Activated CD4-positive, alpha-beta T cell treated with anti-CD3 and anti-CD28 coated beads, Interleukin-10, Interleukin-2, amounts not matched to agents 100 ng/mL and 50 ng/mL, durations not matched to agents 16 hours and 8 hours (primary cell): Measurements from ENCODE around the gene ANO8.
"Not testable (repeated sequence)": the region's sequence is repeated elsewhere in the genome, so short reads cannot be mapped to it uniquely, and the experiment has no call there.

Experiments
- DNase-seq: peaks from one replicate; pipeline ENCODE4 v3.0.0-alpha.2; 2020

The ANO8 gene, protein sequence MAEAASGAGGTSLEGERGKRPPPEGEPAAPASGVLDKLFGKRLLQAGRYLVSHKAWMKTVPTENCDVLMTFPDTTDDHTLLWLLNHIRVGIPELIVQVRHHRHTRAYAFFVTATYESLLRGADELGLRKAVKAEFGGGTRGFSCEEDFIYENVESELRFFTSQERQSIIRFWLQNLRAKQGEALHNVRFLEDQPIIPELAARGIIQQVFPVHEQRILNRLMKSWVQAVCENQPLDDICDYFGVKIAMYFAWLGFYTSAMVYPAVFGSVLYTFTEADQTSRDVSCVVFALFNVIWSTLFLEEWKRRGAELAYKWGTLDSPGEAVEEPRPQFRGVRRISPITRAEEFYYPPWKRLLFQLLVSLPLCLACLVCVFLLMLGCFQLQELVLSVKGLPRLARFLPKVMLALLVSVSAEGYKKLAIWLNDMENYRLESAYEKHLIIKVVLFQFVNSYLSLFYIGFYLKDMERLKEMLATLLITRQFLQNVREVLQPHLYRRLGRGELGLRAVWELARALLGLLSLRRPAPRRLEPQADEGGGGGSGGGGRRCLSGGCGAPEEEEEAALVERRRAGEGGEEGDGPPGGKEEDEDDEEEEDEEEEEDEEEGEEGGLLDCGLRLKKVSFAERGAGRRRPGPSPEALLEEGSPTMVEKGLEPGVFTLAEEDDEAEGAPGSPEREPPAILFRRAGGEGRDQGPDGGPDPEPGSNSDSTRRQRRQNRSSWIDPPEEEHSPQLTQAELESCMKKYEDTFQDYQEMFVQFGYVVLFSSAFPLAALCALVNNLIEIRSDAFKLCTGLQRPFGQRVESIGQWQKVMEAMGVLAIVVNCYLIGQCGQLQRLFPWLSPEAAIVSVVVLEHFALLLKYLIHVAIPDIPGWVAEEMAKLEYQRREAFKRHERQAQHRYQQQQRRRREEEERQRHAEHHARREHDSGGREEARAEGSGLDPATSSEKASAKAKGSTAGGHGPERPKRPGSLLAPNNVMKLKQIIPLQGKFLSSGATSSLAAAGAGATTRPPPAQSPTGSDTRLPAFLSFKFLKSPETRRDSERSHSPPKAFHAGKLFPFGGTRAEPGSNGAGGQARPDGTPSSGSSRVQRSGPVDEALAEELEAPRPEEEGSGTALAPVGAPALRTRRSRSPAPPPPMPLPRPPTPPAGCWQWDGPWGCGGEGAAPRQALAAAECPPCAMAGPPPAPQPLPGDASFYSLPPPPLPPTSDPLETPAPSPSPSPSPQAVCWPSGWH

DNA sequence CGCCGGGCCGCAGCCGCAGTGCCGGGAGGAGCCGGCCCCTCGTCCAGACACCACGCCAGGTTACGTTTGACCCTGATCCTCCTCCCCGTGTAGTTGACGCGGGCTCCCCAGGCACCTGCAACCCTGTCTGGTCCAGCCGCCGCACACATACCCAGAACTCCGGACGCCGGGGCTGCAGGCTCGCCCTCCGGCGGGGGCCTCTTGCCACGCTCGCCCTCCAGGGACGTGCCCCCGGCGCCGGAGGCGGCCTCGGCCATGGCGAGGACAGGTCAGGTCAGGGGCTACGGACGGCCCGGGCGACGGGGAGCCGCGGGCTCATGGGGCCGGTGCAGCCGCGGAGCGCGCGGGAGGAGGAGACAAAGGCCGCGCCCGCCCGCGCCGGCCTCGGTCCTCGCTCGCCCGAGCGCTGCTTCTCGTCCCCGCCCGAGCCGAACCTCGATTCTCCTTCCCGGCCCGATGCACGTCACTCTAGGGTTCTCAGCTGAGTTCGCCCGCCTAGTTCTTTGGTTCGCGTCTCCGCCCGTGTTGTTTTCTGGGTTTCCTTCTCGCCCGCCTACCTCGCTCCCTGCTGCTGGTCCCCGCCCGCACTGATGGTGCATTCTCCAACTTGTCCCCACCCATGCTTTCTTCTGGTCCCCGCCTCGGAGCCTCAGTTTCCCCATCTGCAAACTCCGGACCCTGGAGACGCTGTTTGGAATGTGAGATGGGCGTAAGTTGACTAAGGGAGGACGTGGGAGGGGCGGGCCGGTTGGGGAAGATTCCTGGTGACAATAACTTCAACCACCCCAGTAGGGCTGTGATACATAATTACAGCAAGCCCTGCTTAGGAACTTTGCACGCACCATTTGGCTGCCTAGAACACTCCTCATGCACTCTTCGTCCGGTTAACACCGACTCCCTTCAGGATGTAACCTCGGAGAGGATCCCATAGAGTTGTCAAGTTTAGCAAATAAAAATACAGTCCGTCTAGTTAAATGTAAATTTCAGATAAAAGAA, at the start of gene ANO8:
Gene ANO8, minus strand, starts transcription at position 442 of the 996 bp plus-strand sequence. Its CDS starts 185 bp downstream, at position 257.
- peak; percentile 95 for DNase-seq

DNA sequence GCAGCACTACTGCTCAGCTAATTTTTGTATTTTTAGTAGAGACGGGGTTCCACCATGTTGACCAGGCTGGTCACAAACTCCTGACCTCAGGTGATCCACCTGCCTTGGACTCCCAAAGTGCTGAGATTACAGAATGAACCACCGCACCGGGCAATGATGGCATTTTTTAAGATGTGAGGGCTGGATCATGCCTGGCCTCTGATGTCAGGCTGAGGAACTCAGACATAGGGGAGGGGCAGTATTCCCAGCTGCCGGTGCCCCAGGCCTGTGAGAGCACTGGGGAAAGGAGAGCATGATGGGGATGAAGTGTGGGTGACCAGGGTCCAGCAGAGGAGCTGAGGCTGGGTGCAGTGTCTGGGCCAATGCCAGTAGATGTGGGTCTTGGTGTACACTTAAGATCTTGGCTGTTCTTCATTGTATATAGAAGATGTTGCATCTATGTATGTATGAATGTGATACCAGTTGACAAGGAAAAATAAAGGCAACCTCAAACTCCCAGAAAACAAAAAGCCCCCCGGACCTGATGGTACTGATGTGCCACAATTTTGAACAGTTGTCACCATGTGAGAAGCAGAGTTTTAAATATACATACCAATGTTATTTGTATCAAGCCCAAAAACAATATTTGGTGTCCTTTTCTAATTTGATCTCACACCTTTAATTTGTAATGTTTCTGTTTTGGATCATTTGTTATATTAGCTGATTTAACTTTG, 45.9 kb upstream of the ANO8 start:
- DNase-seq, result no peak

DNA sequence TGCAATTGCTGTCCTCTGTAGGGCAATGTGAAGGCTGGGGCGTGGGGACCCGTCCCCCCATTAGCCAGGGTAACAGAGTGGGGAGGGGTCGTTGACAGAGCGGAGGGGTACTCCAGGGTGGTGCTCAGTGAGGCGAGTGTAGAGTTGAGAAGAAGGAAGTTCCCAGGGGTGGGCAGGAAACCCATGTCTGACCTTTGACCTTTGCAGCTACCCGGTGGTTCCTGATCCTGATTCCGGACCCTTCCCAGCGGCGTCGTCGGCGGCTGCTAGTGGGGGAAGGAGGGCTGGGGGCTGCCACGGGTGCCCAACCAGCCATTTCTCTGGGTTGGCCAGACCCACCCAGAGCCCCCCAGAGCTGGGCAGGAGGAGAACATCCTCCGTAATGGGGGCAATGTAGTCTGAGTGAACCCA, 44.6 kb upstream of the ANO8 start:
- no peak for DNase-seq

DNA sequence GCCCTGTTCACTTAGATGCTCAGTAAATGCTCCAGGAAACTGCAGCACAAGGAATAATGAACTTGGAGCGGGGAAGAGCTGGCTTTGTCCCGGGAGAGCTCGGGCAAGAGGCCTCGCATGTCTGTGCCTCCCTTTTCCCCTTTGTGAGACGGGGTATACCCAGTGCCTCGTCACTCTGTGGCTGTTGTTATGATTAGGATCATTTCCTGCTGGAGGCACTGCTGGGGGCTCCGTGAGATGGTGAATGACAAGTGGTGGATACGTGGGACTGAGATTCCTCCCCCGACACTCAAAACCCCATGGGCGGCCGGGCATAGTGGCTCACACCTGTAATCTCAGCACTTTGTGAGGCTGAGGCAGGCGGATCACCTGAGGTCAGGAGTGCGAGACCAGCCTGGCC, 43.6 kb upstream of the ANO8 start:
- no peak for DNase-seq

DNA sequence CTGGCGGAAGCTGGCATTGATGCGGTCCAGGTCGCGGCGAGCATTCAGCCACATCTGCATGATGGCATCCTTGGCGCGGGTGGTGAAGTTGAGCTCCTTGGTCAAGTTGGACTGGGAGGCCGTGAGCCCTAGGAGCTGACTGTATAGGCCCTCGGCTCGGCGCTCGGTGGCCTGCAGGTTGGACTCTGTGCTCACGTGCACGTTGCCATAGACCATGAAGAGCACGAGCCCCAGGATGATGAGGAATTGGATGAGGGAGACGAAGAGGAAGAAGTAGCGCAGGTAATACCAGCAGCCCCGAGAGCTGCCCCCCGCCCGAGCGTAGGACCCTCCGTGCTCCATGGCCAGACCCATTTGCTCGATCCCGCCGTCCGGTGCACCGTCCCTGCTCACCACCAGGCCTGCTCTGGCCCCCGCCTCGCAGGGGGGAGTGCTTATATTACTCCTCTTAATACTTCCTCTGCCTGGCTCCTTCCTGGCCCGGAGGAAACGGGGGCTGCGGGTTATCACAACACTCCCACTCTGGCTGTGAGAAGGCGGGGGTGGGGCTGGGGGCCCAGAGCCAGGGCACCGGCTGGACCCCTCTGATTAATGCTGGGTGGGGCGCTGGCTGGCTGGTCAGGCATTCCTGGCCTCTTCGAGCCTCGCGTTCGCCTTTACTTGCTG, 42.4 kb upstream of the ANO8 start, which contains the start of gene PLVAP:
Gene PLVAP, minus strand, starts transcription at position 408 of the 666 bp plus-strand sequence. Its CDS starts 54 bp downstream, at position 354.
- no peak for DNase-seq

DNA sequence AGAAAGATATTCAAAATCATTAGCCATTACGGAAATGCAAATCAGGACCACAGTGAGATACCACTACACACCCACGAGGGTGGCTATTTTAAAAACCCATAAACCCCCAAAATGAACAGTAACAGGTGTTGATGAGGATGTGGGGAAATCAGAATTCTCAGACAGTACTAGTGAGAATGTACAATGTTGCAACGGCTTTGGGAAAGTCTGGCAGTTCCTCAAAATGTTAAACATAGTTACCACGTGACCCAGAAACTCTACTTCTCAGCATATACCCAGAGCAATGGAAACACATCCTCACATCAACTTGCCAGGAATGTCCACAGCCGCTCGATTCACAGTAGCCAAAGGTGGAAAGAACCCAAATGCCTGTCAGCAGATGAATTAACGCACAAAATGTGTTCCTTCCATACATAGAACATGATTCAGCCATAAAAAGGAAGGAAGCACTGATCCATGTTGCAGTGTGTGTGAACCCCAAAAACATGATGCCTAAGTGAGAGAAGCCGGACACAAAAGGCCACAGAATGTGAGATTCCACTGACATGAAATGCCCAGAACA, 35.5 kb upstream of the ANO8 start:
- DNase-seq, result no peak

DNA sequence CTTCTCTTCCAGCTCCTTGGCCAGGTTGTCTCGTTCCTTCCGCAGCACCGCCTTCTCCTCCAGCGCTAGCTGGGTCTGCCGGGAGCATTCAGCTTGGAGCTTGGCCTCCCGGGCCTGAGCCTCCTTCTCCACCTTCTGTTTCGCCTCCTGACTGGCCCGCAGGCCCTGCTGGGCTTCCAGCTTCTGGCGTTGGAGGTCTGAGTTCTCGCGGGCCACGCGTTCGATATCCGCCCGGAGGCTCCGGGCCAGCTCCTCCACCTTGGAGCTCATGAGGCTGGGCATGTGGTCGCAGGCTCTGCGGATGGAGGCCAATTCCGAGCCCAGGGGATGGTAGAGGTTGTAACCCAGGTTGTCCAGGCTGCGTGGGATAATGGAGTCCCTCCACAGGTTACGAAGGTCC, 30.7 kb upstream of the ANO8 start:
- no peak for DNase-seq

DNA sequence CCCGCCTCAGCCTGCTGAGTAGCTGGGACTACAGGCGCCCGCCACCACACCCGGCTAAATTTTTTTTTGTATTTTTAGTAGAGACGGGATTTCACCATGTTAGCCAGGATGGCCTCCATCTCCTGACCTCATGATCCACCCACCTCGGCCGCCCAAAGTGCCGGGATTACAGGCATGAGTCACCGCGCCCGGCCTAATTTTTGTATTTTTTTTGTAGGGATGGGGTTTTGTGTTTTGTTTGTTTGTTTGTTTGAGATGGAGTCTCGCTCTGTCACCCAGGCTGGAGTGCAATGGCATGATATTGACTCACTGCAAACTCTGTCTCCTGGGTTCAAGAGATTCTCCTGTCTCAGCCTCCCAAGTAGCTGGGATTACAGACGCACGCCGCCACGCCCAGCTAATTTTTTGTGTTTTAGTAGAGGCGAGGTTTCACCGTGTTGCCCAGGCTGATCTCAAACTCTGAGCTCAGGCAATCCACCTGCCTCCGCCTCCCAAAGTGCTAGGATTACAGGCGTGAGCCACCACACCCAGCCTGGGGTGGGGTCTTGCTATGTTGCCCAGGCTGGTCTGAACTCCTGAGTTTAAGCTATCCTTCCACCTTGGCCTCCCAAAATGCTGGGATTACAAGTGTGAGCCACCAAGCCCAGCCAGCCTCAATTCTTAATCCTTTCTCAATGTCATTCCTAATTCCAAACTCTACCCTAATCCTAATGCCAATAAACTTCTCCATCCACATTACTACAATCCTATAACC, 29.4 kb upstream of the ANO8 start:
- not testable (repeated sequence) for DNase-seq

DNA sequence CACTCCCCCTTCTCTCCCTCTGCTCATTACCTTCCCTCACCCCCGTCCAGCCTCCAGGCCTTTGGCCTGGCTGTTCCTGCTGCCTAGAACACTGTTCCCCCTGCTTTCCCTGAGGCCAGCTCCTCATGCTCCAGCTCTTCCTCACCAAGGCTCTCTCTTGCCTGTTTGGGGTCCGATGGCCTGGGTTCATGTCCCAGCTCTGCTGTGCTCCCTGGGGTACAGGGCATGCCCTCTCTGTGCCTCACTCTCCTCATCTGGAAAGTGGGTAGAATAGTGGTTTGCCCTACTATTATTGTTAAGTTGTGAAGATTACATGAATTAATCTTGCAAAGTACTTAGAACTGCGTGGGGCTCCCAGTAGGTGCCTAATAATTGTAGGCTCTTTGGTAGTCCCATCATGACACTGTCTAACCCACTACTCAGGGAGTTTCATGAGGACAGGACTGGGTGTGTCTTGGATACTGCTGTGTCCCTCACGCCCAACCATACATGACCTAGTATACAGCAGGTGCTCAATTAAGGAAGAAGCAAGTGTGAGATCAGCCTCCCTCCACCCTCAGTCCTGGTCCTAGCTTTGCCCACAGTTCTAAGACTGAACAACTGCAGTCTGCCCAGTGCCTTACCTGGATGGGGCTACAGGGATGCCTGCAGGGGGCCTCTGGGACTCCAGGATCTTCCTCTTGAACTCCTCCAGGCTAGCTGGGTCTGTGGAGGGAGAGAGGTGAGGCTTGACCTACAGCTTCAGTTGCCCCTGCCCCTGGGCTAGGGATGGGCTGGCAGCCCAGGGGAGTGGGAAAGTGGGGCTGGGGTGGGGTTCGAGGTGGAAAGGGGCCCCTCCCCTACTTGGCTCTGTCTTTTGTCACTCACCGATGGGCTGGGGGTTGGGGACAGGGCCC, 25.5 kb upstream of the ANO8 start:
- DNase-seq, result no peak

DNA sequence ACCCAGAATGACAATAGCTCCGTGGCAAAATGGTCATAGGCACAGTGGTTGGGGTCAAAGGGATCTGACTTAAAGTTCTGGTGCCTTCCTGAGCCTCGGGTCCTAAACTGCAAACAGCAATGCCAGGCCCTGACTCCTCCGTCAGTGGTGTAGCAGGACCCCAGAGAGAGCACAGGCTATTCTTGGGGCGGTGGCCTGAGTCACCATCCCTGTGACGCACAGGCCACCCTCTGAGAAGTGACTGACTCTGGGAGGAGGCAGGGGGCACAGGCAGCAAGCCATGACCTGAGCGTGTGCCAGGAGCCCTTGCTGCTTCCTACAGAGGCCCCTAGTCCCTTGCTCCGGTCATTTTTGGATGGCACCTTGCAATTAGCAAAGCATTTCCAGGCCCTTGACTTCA, 23.7 kb upstream of the ANO8 start:
- DNase-seq, result no peak

DNA sequence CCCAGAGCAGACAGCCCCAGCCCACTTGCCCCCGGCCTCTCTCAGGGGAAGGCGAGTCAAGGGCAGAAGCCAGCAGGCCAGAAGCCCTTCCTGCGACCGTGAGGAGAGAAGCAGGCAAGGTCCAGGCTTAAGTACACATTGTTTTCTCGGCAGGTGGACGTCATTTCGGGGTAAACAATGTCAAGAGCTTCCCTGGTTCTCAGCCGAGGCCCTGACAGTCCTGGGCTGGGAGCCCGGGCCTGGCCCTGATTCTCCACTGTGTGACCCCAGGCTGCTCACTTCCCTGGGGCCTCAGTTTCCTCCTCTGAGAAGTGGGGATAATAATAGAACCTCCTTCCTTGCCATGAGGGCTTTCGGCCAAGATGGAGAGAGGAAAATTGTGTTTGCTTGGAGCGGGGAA, 23.1 kb upstream of the ANO8 start:
- DNase-seq, result no peak

DNA sequence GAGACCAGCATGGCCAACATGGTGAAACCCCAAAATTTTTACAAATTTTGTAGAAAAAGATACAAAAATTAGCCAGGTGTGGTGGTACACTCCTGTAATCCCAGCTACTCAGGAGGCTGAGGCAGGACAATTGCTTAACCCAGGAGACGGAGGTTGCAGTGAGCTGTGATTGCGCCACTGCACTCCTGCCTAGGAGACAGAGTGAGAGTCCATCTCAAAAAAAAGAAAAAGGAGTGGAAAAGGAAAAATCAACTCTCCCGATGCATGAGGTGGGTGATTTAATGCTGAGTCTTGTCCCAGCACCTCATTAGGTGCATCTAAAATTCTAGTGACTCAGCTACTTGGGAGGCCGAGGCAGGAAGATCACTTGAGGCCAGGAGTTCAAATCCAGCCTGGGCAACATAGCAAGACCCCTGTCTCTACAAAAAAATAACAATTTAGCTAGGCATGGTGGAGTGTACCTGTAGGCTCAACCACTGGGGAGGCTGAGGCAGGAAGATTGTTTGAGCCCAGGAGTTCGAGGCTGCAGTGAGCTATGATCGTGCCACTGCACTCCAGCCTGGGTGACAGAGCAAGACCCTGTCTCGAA, 22.5 kb upstream of the ANO8 start:
- DNase-seq, result no peak

DNA sequence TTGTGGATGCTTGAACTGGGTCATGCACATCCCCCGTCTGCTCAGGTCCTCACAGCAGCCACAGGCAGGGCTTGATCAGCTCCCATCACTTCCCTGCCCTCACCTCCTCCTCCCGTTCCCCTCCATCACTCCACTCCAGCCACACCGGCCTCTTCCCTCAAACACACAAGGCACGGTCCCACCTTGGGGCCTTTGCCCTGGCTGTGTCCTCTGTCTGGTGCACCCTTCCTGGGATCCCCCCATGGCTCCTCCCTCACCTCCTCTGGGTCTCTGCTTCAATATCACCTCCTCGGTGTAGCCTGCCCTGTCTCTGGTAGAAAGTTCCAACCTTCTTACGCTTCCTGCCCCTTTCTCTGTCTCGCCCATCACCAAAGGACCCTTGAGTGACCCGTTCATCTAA, 18.7 kb upstream of the ANO8 start:
- DNase-seq, result no peak

DNA sequence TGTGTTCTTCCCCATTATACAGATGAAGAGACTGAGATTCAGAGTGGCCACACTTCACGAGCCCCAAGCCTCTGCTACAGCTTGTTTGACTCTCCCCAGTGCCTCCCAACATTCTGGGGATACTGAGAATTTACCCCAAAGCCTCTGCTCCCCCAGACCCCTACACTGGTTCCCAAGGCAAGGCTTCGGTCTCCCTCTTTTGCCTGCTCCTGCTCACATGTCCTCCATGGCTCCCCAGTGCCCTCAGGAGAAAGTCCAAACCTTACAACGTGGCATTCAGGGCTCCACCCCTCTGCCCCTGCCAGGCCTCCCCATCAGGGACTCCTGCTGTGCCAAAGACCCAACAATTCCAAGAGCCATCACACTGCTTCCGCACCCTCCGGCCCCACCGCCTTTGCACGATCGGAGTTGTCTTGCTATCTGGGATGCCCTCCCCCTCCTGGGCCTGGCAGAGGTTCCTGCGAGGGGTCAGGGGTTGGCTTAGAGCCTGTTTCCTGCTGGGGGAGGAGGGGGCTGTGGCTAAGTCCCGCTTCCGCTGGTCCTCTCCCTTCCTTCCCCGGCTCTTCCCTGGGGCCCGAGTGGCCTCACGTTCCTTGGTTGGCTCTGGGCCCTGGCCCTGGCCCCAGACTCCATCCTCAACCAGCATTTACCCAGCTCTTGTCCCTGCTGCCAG, 18.1 kb upstream of the ANO8 start:
- no peak for DNase-seq

DNA sequence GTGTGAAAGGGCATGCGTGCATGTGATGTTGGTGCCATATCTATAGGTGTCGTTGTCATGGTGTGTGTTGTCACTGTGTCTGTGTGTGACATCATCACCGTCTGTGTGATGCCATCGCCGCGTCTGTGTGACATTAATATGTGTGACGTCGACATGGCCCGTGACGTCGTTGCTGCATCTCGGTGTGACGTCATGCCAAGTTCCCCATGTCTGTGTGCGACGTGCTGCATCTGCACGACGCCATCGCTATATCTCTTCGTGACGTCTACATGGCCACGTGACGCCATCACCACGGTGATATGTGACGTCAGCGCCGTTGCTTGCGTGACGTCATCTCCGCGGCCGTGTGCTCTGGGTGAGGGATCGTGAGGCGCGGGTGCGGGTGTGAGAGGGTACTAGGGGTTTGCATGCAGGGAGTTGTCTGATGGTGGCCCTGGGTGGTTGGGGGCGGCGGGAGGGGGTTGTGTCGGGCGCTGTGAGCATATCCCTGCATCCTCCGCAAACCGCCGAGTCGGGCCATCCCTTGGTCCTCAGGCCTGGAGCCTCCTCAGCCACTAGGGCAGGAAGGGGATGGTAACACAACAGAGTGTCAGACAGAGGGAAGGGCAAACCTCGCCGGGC, 17.3 kb upstream of the ANO8 start:
- DNase-seq, result no peak

DNA sequence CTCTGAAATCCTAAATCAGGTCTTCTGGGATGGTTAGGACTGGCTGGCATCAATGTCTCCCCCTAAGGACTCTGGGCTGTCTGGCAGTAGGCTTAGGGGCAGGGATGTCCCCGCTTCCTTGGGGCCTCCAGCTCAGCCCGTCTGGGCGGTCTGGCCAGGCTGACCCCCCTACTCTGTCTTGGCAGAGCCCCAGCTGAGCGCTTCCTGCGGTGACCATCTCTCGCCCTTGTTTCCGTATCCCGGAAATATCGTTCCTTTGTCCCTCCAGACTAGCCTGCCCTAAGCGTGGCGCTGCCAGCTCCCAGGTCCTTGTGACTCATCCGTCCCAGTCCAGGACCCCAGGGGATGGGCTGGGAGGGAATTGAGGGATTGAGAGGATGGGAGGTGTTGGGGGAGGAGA, 14.0 kb upstream of the ANO8 start:
- no peak for DNase-seq

DNA sequence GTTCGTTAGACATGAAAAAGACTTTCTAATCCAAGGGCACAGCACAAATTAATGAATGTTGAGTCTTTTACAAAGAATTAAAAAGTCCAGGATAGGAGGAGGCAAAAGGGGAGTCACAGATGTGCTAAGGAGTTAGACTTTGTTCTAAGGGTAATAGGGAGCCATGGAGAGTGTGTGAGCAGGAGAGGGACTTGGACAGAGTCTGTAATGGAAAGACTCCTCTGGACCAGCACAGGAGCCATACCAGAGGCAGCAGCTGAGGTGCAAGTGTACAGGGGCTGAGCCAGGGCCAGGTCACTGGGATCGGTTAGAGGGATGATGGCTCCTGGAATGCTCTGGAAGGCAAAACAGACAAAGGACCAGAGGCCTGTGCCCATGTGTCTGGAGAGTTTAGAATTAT, 13.2 kb upstream of the ANO8 start:
- no peak for DNase-seq
